ENCODE results near the gene MPEG1.
A peak's percentile ranks its signal among the peaks of the same experiment; 100 is the strongest.

The MPEG1 gene

DNA sequence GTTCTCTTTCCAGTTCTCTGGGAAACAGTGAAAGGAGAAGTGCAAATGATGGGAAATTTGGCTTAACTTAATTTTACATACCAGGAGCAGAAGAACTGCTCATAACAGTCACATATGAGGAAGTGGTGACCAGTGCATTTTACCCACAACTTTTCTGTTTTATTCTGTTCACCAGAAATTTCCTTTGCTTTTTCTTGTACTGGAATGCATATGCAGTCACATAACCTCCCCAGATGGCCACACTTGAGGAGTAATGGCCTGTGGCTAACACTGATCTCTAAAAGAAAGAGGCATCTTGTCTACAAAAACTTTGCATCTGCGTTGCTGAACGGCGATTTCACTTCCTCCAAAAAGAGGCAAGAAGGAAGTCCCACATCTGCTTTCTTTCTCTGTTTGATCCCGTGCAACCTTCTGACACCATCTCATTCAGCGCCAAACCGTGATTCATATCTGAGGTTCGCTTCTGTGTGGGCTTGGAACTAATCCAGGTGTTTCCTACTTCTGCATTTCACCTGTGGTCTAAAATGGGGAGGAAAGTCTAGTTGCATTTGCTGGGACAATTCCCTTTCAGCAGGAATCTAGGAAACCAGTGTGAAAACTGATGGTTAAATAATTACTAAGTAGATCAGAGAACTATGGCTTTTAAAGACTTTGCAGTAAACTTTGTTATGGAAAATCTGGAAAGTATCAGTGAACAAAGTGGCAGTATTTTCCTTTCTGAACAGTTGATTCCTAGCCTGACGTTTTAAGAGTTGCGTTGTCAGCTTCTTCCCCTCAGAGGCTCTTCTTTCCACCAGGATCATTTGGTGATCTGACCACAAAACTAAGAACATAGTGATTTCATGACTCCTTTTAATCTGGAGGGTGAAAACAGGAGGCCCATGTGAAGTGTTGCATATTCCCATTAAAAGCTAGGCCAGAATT, 4.2 kb upstream of the MPEG1 start:
- TF ChIP-seq EZH2 (IDR thresholded peaks at IDR 0.05; ENCODE audit: borderline replicate concordance, low read depth, low read length, severe bottlenecking) = no peak
- TF ChIP-seq, protein P1, sequence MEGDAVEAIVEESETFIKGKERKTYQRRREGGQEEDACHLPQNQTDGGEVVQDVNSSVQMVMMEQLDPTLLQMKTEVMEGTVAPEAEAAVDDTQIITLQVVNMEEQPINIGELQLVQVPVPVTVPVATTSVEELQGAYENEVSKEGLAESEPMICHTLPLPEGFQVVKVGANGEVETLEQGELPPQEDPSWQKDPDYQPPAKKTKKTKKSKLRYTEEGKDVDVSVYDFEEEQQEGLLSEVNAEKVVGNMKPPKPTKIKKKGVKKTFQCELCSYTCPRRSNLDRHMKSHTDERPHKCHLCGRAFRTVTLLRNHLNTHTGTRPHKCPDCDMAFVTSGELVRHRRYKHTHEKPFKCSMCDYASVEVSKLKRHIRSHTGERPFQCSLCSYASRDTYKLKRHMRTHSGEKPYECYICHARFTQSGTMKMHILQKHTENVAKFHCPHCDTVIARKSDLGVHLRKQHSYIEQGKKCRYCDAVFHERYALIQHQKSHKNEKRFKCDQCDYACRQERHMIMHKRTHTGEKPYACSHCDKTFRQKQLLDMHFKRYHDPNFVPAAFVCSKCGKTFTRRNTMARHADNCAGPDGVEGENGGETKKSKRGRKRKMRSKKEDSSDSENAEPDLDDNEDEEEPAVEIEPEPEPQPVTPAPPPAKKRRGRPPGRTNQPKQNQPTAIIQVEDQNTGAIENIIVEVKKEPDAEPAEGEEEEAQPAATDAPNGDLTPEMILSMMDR (IDR thresholded peaks at IDR 0.05; ENCODE audit: borderline replicate concordance, extremely low read depth, low read length, poor library complexity, severe bottlenecking) = no peak
- Histone ChIP-seq H3K4me2 (ENCODE audit: insufficient read depth, low read length) (no peak overlapping the region), H3K4me1 (ENCODE audit: insufficient read depth, low read length) (peaks cover 9% of the 10 kb centered on the region), H4K20me1 (ENCODE audit: insufficient read depth, low read length) (no peaks in the 10 kb centered on the region), H3K36me3 (ENCODE audit: insufficient read depth, low read length) (no peaks in the 10 kb centered on the region), H3K27me3 (ENCODE audit: insufficient read depth, low read length, poor library complexity) (no peaks in the 10 kb centered on the region), H3K9ac (ENCODE audit: low read depth, low read length) (no peak overlapping the region), H2AFZ (ENCODE audit: low read depth, low read length) (peak overlapping the region; percentile 24; the same call in 1 of the 2 replicates), H3K79me2 (ENCODE audit: insufficient read depth, low read length) (no peaks in the 10 kb centered on the region), H3K9me3 (ENCODE audit: insufficient read depth, low read length, severe bottlenecking) (no peaks in the 10 kb centered on the region), H3K27ac (ENCODE audit: low read length) (no peak overlapping the region), H3K4me3 (ENCODE audit: low read depth in 1 of 2, low read length in 2 of 2) (no peak overlapping the region)
- DNase-seq (peak; percentile 13), ATAC-seq (ENCODE audit: insufficient read depth, low read depth) (peak; percentile 47; the same call in 1 of the 3 replicates)

DNA sequence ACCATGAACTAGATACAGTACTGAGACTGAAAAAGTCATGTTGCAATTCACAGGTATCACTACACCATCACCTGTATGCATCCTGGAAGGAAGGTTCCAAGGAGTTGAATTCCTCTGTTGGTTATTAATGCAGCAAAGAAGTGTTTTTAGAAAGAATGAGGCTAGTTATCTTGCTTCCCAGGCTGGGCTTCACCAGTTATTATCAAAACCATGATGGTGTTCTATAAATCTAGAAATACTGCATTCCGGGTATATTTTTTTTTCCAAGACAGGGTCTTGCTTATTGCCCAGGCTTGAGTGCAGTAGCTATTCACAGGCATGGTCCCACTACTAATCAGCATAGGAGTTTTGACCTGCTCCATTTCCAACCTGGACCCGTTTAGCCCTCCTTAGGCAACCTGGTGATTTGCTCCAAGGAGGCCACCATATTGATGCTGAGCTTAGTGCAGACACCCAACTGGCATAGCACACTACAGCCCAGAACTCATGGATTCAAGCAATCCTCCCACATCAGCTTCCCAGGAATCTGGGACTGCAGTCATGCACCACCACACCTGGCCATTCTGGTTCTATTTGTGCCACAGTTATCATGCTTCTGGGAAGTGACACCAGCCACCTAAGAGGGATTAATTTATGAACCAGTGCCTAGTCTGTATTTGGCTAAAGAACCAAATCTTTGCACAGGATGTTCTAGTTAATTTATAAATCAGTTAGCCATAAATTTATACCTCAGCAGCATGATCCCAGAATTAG, 1.6 kb upstream of the MPEG1 start:
- H3K9ac ChIP-seq (ENCODE audit: low read depth, low read length) = no peak overlapping the region
- H3K9me3 ChIP-seq (ENCODE audit: insufficient read depth, low read length, severe bottlenecking) = no peaks in the 10 kb centered on the region
- no peak overlapping the region for H2AFZ ChIP-seq (ENCODE audit: low read depth, low read length)
- no peak for TF ChIP-seq EZH2 (IDR thresholded peaks at IDR 0.05; ENCODE audit: borderline replicate concordance, low read depth, low read length, severe bottlenecking)
- TF ChIP-seq, protein P1 (IDR thresholded peaks at IDR 0.05; ENCODE audit: borderline replicate concordance, extremely low read depth, low read length, poor library complexity, severe bottlenecking) = no peak
- no peak for ATAC-seq (ENCODE audit: insufficient read depth, low read depth)
- peaks cover 9% of the 10 kb centered on the region for H3K4me1 ChIP-seq (ENCODE audit: insufficient read depth, low read length)
- no peaks in the 10 kb centered on the region for H3K27me3 ChIP-seq (ENCODE audit: insufficient read depth, low read length, poor library complexity)
- H3K79me2 ChIP-seq (ENCODE audit: insufficient read depth, low read length) = no peaks in the 10 kb centered on the region
- no peaks in the 10 kb centered on the region for H4K20me1 ChIP-seq (ENCODE audit: insufficient read depth, low read length)
- H3K36me3 ChIP-seq (ENCODE audit: insufficient read depth, low read length) = no peaks in the 10 kb centered on the region
- no peak overlapping the region for H3K4me2 ChIP-seq (ENCODE audit: insufficient read depth, low read length)
- H3K27ac ChIP-seq (ENCODE audit: low read length) = no peak overlapping the region
- no peak overlapping the region for H3K4me3 ChIP-seq (ENCODE audit: low read depth in 1 of 2, low read length in 2 of 2)
- no peak for DNase-seq

DNA sequence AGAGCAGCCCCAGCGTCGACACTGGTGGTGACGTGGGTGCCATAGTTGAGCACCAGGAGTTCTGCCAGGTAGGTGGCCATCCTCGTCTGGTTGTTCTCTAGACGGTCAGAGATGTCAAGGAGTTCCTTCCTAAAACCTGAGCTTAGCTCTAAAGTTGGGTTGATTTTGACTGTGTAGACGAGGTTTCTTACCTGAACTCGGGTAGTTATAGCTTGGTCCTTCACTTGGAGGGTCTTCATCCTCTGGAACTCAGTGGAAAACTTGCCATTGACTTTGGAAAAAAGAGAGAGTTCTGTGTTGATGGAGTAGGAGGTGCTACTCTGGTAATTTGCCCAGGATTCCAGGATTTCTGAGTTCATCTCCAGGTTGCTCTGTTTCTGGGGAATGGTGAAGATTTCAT, 505 bp downstream of the MPEG1 start:
- H3K27me3 ChIP-seq (ENCODE audit: insufficient read depth, low read length, poor library complexity) = no peaks in the 10 kb centered on the region
- TF ChIP-seq, protein P1 (IDR thresholded peaks at IDR 0.05; ENCODE audit: borderline replicate concordance, extremely low read depth, low read length, poor library complexity, severe bottlenecking) = no peak
- TF ChIP-seq EZH2 (IDR thresholded peaks at IDR 0.05; ENCODE audit: borderline replicate concordance, low read depth, low read length, severe bottlenecking) = no peak
- H2AFZ ChIP-seq (ENCODE audit: low read depth, low read length) = no peak overlapping the region
- no peaks in the 10 kb centered on the region for H3K9me3 ChIP-seq (ENCODE audit: insufficient read depth, low read length, severe bottlenecking)
- no peaks in the 10 kb centered on the region for H3K36me3 ChIP-seq (ENCODE audit: insufficient read depth, low read length)
- no peak overlapping the region for H3K9ac ChIP-seq (ENCODE audit: low read depth, low read length)
- ATAC-seq (ENCODE audit: insufficient read depth, low read depth) = no peak
- H3K27ac ChIP-seq (ENCODE audit: low read length) = no peak overlapping the region
- peaks cover 9% of the 10 kb centered on the region for H3K4me1 ChIP-seq (ENCODE audit: insufficient read depth, low read length)
- H3K4me2 ChIP-seq (ENCODE audit: insufficient read depth, low read length) = no peak overlapping the region
- H3K4me3 ChIP-seq (ENCODE audit: low read depth in 1 of 2, low read length in 2 of 2) = no peak overlapping the region
- H4K20me1 ChIP-seq (ENCODE audit: insufficient read depth, low read length) = no peaks in the 10 kb centered on the region
- no peak for DNase-seq
- no peaks in the 10 kb centered on the region for H3K79me2 ChIP-seq (ENCODE audit: insufficient read depth, low read length)

Data from DND-41 (cell line).